ENCODE measurements around the gene TGFB3. TPM values are rescaled to one million over a fixed set of nuclear protein-coding genes. Genes with fewer than 3 reads are reported as not detected.

Gene TGFB3
- total RNA-seq (2021) (1.1 to 1.7 TPM (median 1.2 TPM) in 3 replicates), Bru-seq, nascent RNA (percentile 22 among the genes with signal in this experiment)
- long read RNA-seq, experiment 1, partial matches to known transcripts = 0 of 2 reads
- long read RNA-seq, experiment 1, other reads (novel, unspliced or antisense) = 0 of 2 reads
- long read RNA-seq, experiment 2 = 0 reads
- long read RNA-seq, experiment 3 = 0 reads

GRCh38 chr14:75981426-75982265 lies at the start of gene TGFB3:
Gene TGFB3 (minus strand): TSS chr14:75981995. CDS start chr14:75980893, 1,102 bp downstream.
- ChIA-PET CTCF (interaction anchor here (0.7 to 10.6 kb wide), 32 partner anchors 7 to 554 kb away, joined by 3 to 307 read pairs (median 6); partner anchors contain the start of genes ERG28, FLVCR2, JDP2 and TTLL5), POLR2A (interaction anchor here (1.0 to 1.1 kb wide), 2 partner anchors 75 to 81 kb away, joined by 3 to 5 read pairs; no protein-coding TSS in a partner anchor)
- DNase-seq (ENCODE audit: low spot score) (no peak), ATAC-seq (peak; percentile 7)
- Mint-ChIP-seq H3K27me3 (ENCODE audit: low read depth) (peaks cover 39% of the 10 kb centered on the region), H3K4me1 (peaks cover 48% of the 10 kb centered on the region), H3K27ac (no peak within 1 kb of the TSS; the same call in 1 of the 2 replicates), H3K36me3 (no peaks in the 10 kb centered on the region), H3K9me3 (no peaks in the 10 kb centered on the region), H3K4me3 (peak within 1 kb of the TSS; percentile 84)
- TF ChIP-seq SMAD3 (CRISPR knock-in tag; IDR thresholded peaks at IDR 0.05; ENCODE audit: borderline replicate concordance) (no peak), ZNF512 (CRISPR knock-in tag; IDR thresholded peaks at IDR 0.05; ENCODE audit: borderline replicate concordance) (0 out of 2 replicates have a peak, but pooled peaks have one; percentile 34), OVOL2 (CRISPR knock-in tag; IDR thresholded peaks at IDR 0.05; ENCODE audit: borderline replicate concordance) (no peak), SOX15 (CRISPR knock-in tag; IDR thresholded peaks at IDR 0.05) (no peak), NR3C1 (CRISPR knock-in tag; conservative IDR thresholded peaks at IDR 0.05; ENCODE audit: low read depth) (no peak), PRDM15 (CRISPR knock-in tag; IDR thresholded peaks at IDR 0.05) (no peak), MAX (CRISPR knock-in tag; IDR thresholded peaks at IDR 0.05) (0 out of 2 replicates have a peak, but pooled peaks have one; percentile 45), GABPB1 (CRISPR knock-in tag; IDR thresholded peaks at IDR 0.05) (no peak), ATF6 (CRISPR knock-in tag; IDR thresholded peaks at IDR 0.05) (no peak), CREM (CRISPR knock-in tag; IDR thresholded peaks at IDR 0.05) (no peak), NFE2L1 (CRISPR knock-in tag; IDR thresholded peaks at IDR 0.05) (0 out of 2 replicates have a peak, but pooled peaks have one; percentile 8), MLX (CRISPR knock-in tag; IDR thresholded peaks at IDR 0.05) (no peak)

GRCh38 chr14:76024211-76024907 lies 42.6 kb upstream of the TGFB3 start:
- H3K4me1 Mint-ChIP-seq = peaks cover 17% of the 10 kb centered on the region
- no peak overlapping the region for H3K4me3 Mint-ChIP-seq
- POLR2A ChIA-PET = no interaction called here
- H3K36me3 Mint-ChIP-seq = peaks cover 22% of the 10 kb centered on the region
- ATAC-seq = no peak
- no peak for DNase-seq (ENCODE audit: low spot score)
- CTCF ChIA-PET = no interaction called here
- H3K27ac Mint-ChIP-seq = no peak overlapping the region
- H3K27me3 Mint-ChIP-seq (ENCODE audit: low read depth) = no peaks in the 10 kb centered on the region
- H3K9me3 Mint-ChIP-seq = peaks cover 15% of the 10 kb centered on the region
- TF ChIP-seq JUN (CRISPR knock-in tag; IDR thresholded peaks at IDR 0.05) (no peak), PRDM15 (CRISPR knock-in tag; IDR thresholded peaks at IDR 0.05) (no peak), KAT7 (CRISPR knock-in tag; IDR thresholded peaks at IDR 0.05; ENCODE audit: borderline replicate concordance) (no peak), JAZF1 (CRISPR knock-in tag; IDR thresholded peaks at IDR 0.05) (no peak), PREB (CRISPR knock-in tag; IDR thresholded peaks at IDR 0.05; ENCODE audit: borderline replicate concordance) (no peak)

Data from WTC11 (cell line).